A549 (cell line): ENCODE results near the gene ABCA2. TPM values are rescaled to one million over a fixed set of nuclear protein-coding genes. Genes with fewer than 3 reads are reported as not detected.
A peak's percentile ranks its signal among the peaks of the same experiment; 100 is the strongest.

Experiments
- ATAC-seq, 2 experiments: fragments of 200-7000 bp in 1 of 2; fragments of >200 bp in 1 of 2; cut with Nextera tagmentation in 1 of 2; cut with Tn5 transposase in 1 of 2; 3 replicates each; pipeline versions ENCODE4 v1.8.0 to v1.9.1; 2018 to 2020; ENCODE audit warnings: mild to moderate bottlenecking in 1 of 2, moderate library complexity in 1 of 2
- CTCF ChIA-PET: fragments of 300-600 bp; sonication (Branson Sonifier 250); formaldehyde crosslinking; extraction: SDS; loops from one replicate; lab custom pipeline; 2021; ENCODE audit warnings: antibody characterized with exemption, inconsistent platforms; lab: Yijun Ruan, JAX
- POLR2A ChIA-PET: fragments of 350-600 bp; formaldehyde crosslinking; extraction: SDS; loops from one replicate; lab custom pipeline; 2021; ENCODE audit warnings: antibody characterized with exemption, inconsistent platforms; lab: Yijun Ruan, JAX
- DNase-seq, 2 experiments: peaks; one replicate each; pipeline versions ENCODE4 v3.0.0 to v3.0.0-alpha.2; 2011 to 2016; ENCODE audit warnings: low read depth in 1 of 2, low spot score in 1 of 2
- FAIRE-seq: peaks from 2 replicates; lab custom pipeline; 2011; peaks lifted over from hg19 to GRCh38; lab: Jason Lieb, UNC
- H3K27ac ChIP-seq, 2 experiments: fragments of >200 bp; sonication (Bioruptor Twin); formaldehyde crosslinking; 3 replicates each; pipeline ENCODE4 v1.5.1; 2016 to 2017
- H3K4me1 ChIP-seq: fragments of >200 bp; sonication (Bioruptor Twin); formaldehyde crosslinking; 3 replicates; pipeline ENCODE4 v1.6.1; 2016
- H3K4me2 ChIP-seq: fragments of >200 bp; sonication (Bioruptor Twin); formaldehyde crosslinking; 3 replicates; pipeline ENCODE4 v1.6.1; 2016
- H3K4me3 ChIP-seq: fragments of >200 bp; sonication (Bioruptor Twin); formaldehyde crosslinking; 3 replicates; pipeline ENCODE4 v1.5.1; 2016
- H3K9me3 ChIP-seq: fragments of >200 bp; sonication (Bioruptor Twin); formaldehyde crosslinking; 3 replicates; pipeline ENCODE4 v1.6.1; 2016
- BHLHE40 ChIP-seq: IDR thresholded peaks from 2 replicates; pipeline ENCODE4 v1.6.1; 2012; ENCODE audit warnings: low read depth, low read length, inconsistent platforms
- CBX2 ChIP-seq: fragments of 200-600 bp; sonication (generic); IDR thresholded peaks from 2 replicates; pipeline ENCODE4 v1.6.1; 2016; ENCODE audit warnings: low read depth, mild to moderate bottlenecking, borderline replicate concordance
- CBX8 ChIP-seq: fragments of 200-600 bp; sonication (generic); IDR thresholded peaks from 2 replicates; pipeline ENCODE4 v1.6.1; 2016
- ESRRA ChIP-seq: fragments of 150-350 bp; IDR thresholded peaks from 2 replicates; pipeline ENCODE4 v1.6.1; 2014; ENCODE audit warnings: mild to moderate bottlenecking, low read length, borderline replicate concordance
- FOSL2 ChIP-seq, 2 experiments: fragments of 450-650 bp in 1 of 2; fragments of >200 bp in 1 of 2; sonication (Bioruptor Twin) in 1 of 2; formaldehyde crosslinking; IDR thresholded peaks; 2 replicates each; pipeline versions ENCODE4 v1.5.0 to v1.6.1; 2016 to 2020; ENCODE audit warnings: mild to moderate bottlenecking in 1 of 2, moderate library complexity in 1 of 2
- GATA3 ChIP-seq: IDR thresholded peaks from 2 replicates; pipeline ENCODE4 v1.6.1; 2012; ENCODE audit warnings: borderline replicate concordance
- KDM1A ChIP-seq: fragments of 200-600 bp; sonication (generic); IDR thresholded peaks from 2 replicates; pipeline ENCODE4 v1.6.1; 2016; ENCODE audit warnings: low read depth, mild to moderate bottlenecking
- POLR2A ChIP-seq: IDR thresholded peaks from 2 replicates; pipeline ENCODE4 v1.6.1; 2012; ENCODE audit warnings: mild to moderate bottlenecking, low read length
- RAD21 ChIP-seq, 2 experiments: fragments of >200 bp in 1 of 2; sonication (Bioruptor Twin) in 1 of 2; formaldehyde crosslinking in 1 of 2; IDR thresholded peaks in 1 of 2; conservative IDR thresholded peaks in 1 of 2; 2 replicates in 1 of 2; 3 replicates in 1 of 2; pipeline ENCODE4 v1.6.1; 2012 to 2018; ENCODE audit warnings: inconsistent platforms in 1 of 2
- SMC3 ChIP-seq: fragments of >200 bp; sonication (Bioruptor Twin); formaldehyde crosslinking; IDR thresholded peaks from 3 replicates; pipeline ENCODE4 v1.6.1; 2018; ENCODE audit warnings: inconsistent platforms
- TP53 ChIP-seq: fragments of 250-450 bp; sonication (Bioruptor Pico); IDR thresholded peaks from 2 replicates; pipeline ENCODE4 v1.5.0; 2021; ENCODE audit warnings: mild to moderate bottlenecking, moderate library complexity
- WGBS: methylation state at CpG from one replicate; pipeline ENCODE4 v1.1.6; 2017; ENCODE audit errors: missing lambda C conversion rate; 5-methylcytosine and 5-hydroxymethylcytosine counted together
- polyA minus RNA-seq: library from RNA; depleted of rRNA, polyadenylated mRNA; stranded (reverse); fragments of >200 nt; gene quantifications from 2 replicates; pipeline ENCODE4 v1.2.3, GENCODE V29; 2011; rRNA and poly(A)+ RNA removed
- polyA plus RNA-seq, 4 experiments: library from polyadenylated mRNA; depleted of rRNA in 3 of 4; stranded (reverse); fragments of >200 nt; fragmentation: RNase III in 1 of 4; extraction: RNeasy Plus Mini Kit Qiagen cat#74134 plus additional on column Dnase treatment in 1 of 4; gene quantifications; 2 replicates in 3 of 4; 3 replicates in 1 of 4; pipeline ENCODE4 v1.2.3, GENCODE V29; 2011 to 2017
- TF ChIP-seq, protein P1 (sequence below): IDR thresholded peaks from 2 replicates; pipeline ENCODE4 v1.6.1; 2012
- TF ChIP-seq, protein P2 (sequence below): fragments of >200 bp; sonication (Bioruptor Twin); formaldehyde crosslinking; IDR thresholded peaks from 3 replicates; pipeline ENCODE4 v1.6.1; 2016
- TF ChIP-seq, protein P3 (sequence below): fragments of >200 bp; sonication (Bioruptor Twin); formaldehyde crosslinking; IDR thresholded peaks from 3 replicates; pipeline ENCODE4 v1.5.1; 2016
- TF ChIP-seq, protein P4 (sequence below): fragments of 250-450 bp; sonication (Bioruptor Pico); IDR thresholded peaks from 2 replicates; pipeline ENCODE4 v1.5.0; 2020; ENCODE audit warnings: low read depth, mild to moderate bottlenecking, moderate library complexity

The ABCA2 gene, protein sequence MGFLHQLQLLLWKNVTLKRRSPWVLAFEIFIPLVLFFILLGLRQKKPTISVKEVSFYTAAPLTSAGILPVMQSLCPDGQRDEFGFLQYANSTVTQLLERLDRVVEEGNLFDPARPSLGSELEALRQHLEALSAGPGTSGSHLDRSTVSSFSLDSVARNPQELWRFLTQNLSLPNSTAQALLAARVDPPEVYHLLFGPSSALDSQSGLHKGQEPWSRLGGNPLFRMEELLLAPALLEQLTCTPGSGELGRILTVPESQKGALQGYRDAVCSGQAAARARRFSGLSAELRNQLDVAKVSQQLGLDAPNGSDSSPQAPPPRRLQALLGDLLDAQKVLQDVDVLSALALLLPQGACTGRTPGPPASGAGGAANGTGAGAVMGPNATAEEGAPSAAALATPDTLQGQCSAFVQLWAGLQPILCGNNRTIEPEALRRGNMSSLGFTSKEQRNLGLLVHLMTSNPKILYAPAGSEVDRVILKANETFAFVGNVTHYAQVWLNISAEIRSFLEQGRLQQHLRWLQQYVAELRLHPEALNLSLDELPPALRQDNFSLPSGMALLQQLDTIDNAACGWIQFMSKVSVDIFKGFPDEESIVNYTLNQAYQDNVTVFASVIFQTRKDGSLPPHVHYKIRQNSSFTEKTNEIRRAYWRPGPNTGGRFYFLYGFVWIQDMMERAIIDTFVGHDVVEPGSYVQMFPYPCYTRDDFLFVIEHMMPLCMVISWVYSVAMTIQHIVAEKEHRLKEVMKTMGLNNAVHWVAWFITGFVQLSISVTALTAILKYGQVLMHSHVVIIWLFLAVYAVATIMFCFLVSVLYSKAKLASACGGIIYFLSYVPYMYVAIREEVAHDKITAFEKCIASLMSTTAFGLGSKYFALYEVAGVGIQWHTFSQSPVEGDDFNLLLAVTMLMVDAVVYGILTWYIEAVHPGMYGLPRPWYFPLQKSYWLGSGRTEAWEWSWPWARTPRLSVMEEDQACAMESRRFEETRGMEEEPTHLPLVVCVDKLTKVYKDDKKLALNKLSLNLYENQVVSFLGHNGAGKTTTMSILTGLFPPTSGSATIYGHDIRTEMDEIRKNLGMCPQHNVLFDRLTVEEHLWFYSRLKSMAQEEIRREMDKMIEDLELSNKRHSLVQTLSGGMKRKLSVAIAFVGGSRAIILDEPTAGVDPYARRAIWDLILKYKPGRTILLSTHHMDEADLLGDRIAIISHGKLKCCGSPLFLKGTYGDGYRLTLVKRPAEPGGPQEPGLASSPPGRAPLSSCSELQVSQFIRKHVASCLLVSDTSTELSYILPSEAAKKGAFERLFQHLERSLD (N-terminal part only)
- polyA plus RNA-seq (2011; rRNA removed), result 8.3 and 10.1 TPM in 2 replicates
- 28.8 and 41.7 TPM in 2 replicates for polyA plus RNA-seq (2012; cell fraction: cytosol; rRNA removed)
- 187 and 285 TPM in 2 replicates for polyA plus RNA-seq (2012; cell fraction: nucleus; rRNA removed)
- polyA plus RNA-seq (2017; fragmentation: RNase III; extraction: RNeasy Plus Mini Kit Qiagen cat#74134 plus additional on column Dnase treatment), result 23.0 to 25.6 TPM (median 24.7 TPM) in 3 replicates
- 10.9 and 21.1 TPM in 2 replicates for polyA minus RNA-seq

DNA sequence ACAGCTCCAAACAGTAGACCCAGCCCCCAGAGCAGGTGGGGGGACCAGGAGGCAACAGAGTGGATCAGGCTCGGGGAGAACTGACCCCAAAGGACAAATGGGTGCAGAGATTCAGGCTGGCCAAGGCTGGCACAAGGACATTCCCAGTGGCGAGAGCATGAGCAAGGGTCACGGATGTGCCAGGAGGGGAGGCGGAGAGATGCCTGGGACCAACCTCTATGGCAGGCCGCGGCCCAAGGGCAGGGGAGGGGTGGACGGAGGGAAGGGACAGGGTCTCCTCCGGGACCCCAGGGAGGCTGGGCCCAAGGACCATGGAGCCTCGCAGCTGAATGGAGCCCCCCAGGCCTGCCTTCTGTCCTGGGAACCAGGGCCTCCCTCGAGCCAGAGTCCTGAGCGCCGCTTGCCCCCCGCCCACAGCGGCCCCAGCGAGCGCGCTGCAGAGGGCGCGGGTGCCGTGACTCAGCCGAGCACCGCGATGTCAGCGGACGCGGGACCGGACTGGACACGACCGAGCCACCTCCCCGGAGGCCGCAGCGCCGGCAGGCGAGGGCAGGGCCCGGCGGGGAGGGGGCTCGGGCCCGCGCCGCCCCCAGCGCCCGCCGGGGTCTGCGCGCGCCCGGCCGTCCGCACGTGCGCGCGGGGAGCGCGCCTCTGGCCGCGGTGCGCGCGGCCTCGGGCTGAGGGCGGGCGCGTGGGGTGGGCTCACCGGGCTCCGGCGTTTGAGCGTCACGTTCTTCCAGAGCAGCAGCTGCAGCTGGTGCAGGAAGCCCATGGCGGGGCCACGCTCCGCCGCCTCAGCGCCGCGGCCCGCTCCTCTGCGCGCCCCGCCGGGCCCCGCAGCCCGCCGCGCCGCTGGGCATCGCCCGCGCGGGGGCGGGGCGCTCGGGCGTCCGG is at the start of gene ABCA2:
Gene ABCA2 (minus strand): TSS at position 869 of the 894 bp plus-strand sequence. CDS start 97 bp downstream, at position 772.
- ATAC-seq (peak; percentile 2 to 4; a peak in 3 of 6 replicates), DNase-seq (no peak), FAIRE-seq (no peak)
- 7% methylated on average over 30 of the region's 95 CpGs for WGBS
- H3K4me1 ChIP-seq, result peaks cover 28% of the 10 kb centered on the region
- no peaks in the 10 kb centered on the region for H3K9me3 ChIP-seq
- peak within 1 kb of the TSS; percentile 82 to 92 for H3K27ac ChIP-seq
- ChIA-PET CTCF (interaction anchor here (0.6 to 20.4 kb wide), 26 partner anchors 9 to 339 kb away, joined by 3 to 282 read pairs (median 7); partner anchors contain the start of genes C8G, CLIC3, ENTPD2 and FBXW5), POLR2A (interaction anchor here (1.9 kb wide), 1 partner anchor 19 kb away, joined by 5 read pairs; the partner anchor contains the start of gene NPDC1)
- TF ChIP-seq POLR2A (peak; percentile 32), CBX8 (no peak), FOSL2 (IDR thresholded peaks at IDR 0.05) (no peak), FOSL2 (CRISPR knock-in tag; IDR thresholded peaks at IDR 0.05) (peak; percentile 30; the same call in 1 of the 2 replicates)
- H3K4me3 ChIP-seq, result peak within 1 kb of the TSS; percentile 74
- peak within 1 kb of the TSS; percentile 100 for H3K4me2 ChIP-seq

DNA sequence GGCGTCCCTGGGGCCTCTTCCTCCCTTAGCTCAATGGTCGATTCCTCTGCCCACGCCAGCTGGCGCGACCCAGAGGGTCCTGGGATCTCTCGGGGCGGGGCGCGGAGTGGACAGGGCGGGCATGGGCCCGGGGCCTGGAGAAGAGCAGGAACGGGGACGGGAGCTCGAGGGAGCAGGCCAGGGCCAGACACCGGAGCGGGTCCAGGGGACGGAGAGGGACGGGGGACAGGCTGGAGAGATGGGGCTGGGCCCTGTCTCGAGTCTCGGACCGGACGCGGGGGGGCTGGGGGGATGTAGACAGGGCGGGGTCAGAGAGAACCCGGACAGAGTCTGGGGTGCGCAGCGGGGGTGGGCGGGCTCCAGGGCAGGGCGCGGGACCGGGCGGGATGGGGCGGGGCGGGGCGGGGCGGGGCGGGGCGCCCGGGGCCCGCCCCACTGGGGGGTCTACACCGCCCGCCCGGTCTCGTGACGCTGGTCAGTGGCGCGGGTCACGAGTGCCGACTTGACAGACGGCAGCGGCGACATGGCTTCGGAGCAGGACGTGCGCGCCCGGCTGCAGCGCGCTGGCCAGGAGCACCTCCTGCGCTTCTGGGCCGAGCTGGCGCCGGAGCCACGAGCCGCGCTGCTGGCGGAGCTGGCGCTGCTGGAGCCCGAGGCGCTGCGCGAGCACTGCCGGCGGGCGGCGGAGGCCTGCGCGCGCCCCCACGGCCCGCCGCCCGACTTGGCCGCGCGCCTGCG is 49.1 kb upstream of the ABCA2 start, which contains the start of gene UAP1L1:
Gene UAP1L1 (plus strand): TSS at position 508 of the 738 bp plus-strand sequence. CDS start 16 bp downstream, at position 524.
- DNase-seq, result peak in 1 of 2 experiments; percentile 44
- no peak for FAIRE-seq
- ChIA-PET POLR2A (interaction anchor here (1.1 kb wide), 1 partner anchor 9 kb away, joined by 4 read pairs; the partner anchor contains the start of gene MAN1B1), CTCF (interaction anchor here (1.2 to 24.0 kb wide), 7 partner anchors 9 to 159 kb away, joined by 3 to 321 read pairs (median 7); partner anchors contain the start of genes ABCA2, MAN1B1, NPDC1 and SAPCD2)
- WGBS, result 27% methylated on average over 20 of the region's 87 CpGs
- peak within 1 kb of the TSS; percentile 95 for H3K4me2 ChIP-seq
- peak within 1 kb of the TSS; percentile 66 for H3K4me3 ChIP-seq
- TF ChIP-seq TP53 (CRISPR knock-in tag) (no peak), SMC3 (no peak), BHLHE40 (0 out of 2 replicates have a peak, but pooled peaks have one; percentile 33), CBX2 (no peak)
- TF ChIP-seq, protein P1, sequence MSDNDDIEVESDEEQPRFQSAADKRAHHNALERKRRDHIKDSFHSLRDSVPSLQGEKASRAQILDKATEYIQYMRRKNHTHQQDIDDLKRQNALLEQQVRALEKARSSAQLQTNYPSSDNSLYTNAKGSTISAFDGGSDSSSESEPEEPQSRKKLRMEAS, result 0 out of 2 replicates have a peak, but pooled peaks have one; percentile 12
- TF ChIP-seq, protein P2, sequence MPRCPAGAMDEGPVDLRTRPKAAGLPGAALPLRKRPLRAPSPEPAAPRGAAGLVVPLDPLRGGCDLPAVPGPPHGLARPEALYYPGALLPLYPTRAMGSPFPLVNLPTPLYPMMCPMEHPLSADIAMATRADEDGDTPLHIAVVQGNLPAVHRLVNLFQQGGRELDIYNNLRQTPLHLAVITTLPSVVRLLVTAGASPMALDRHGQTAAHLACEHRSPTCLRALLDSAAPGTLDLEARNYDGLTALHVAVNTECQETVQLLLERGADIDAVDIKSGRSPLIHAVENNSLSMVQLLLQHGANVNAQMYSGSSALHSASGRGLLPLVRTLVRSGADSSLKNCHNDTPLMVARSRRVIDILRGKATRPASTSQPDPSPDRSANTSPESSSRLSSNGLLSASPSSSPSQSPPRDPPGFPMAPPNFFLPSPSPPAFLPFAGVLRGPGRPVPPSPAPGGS, result 0 out of 3 replicates have a peak, but pooled peaks have one; percentile 21
- H3K4me1 ChIP-seq, result peaks cover 11% of the 10 kb centered on the region
- ATAC-seq, result peak; percentile 62 to 67
- H3K27ac ChIP-seq, result peak within 1 kb of the TSS; percentile 72 to 92
- H3K9me3 ChIP-seq, result no peaks in the 10 kb centered on the region

DNA sequence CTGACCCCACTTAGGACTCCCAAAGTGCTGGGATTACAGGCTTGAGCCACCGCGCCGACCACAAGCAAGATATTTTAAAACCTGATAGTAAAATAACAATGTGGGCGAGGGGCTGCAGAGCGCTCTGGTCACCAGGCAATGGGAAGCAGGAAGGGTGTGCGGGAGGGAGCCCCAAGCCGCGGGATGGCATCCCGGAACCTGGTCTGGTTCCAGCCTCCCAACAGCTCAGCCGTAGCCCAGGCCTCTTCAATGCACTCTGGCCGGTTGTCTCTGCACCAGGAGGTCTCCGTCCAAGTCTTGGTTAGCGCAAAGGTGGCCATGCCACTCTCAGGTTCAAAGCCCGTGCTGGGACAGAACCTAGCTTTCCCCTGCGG is 48.6 kb upstream of the ABCA2 start:
- WGBS, result 84% methylated on average over 14 of the region's 15 CpGs
- POLR2A ChIA-PET, result interaction anchor here (1.1 kb wide), 1 partner anchor 10 kb away, joined by 4 read pairs; the partner anchor contains the start of gene MAN1B1
- ATAC-seq, result peak in 1 of 2 experiments; percentile 12; a peak in 1 of 6 replicates
- Histone ChIP-seq H3K4me1 (peaks cover 11% of the 10 kb centered on the region), H3K27ac (peak overlapping the region; percentile 72 to 92; a peak in 5 of 6 replicates), H3K9me3 (no peaks in the 10 kb centered on the region), H3K4me2 (peak overlapping the region; percentile 95), H3K4me3 (peak overlapping the region; percentile 66)
- CTCF ChIA-PET, result interaction anchor here (1.2 to 24.0 kb wide), 8 partner anchors 9 to 160 kb away, joined by 3 to 321 read pairs (median 8); partner anchors contain the start of genes ABCA2, MAN1B1, NPDC1 and SAPCD2
- no peak for FAIRE-seq
- no peak for DNase-seq
- no peak for TF ChIP-seq RAD21 (conservative IDR thresholded peaks at IDR 0.05 in 1 of 2, IDR thresholded peaks at IDR 0.05 in 1 of 2)
- TF ChIP-seq, protein P2, result no peak
- TF ChIP-seq, protein P3, sequence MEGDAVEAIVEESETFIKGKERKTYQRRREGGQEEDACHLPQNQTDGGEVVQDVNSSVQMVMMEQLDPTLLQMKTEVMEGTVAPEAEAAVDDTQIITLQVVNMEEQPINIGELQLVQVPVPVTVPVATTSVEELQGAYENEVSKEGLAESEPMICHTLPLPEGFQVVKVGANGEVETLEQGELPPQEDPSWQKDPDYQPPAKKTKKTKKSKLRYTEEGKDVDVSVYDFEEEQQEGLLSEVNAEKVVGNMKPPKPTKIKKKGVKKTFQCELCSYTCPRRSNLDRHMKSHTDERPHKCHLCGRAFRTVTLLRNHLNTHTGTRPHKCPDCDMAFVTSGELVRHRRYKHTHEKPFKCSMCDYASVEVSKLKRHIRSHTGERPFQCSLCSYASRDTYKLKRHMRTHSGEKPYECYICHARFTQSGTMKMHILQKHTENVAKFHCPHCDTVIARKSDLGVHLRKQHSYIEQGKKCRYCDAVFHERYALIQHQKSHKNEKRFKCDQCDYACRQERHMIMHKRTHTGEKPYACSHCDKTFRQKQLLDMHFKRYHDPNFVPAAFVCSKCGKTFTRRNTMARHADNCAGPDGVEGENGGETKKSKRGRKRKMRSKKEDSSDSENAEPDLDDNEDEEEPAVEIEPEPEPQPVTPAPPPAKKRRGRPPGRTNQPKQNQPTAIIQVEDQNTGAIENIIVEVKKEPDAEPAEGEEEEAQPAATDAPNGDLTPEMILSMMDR, result no peak
- TF ChIP-seq ESRRA, result no peak
- no peak for TF ChIP-seq TP53 (CRISPR knock-in tag)
- TF ChIP-seq, protein P4, sequence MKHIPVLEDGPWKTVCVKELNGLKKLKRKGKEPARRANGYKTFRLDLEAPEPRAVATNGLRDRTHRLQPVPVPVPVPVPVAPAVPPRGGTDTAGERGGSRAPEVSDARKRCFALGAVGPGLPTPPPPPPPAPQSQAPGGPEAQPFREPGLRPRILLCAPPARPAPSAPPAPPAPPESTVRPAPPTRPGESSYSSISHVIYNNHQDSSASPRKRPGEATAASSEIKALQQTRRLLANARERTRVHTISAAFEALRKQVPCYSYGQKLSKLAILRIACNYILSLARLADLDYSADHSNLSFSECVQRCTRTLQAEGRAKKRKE (CRISPR knock-in tag), result no peak
- TF ChIP-seq GATA3, result no peak
- TF ChIP-seq KDM1A, result no peak
